Fibroblast of lung (primary cell): Measurements from ENCODE around the gene SH3GL1.

Source experiments
- EZH2 ChIP-seq: IDR thresholded peaks from 2 replicates; pipeline ENCODE4 v1.5.1; 2012; ENCODE audit warnings: low read length, control low read depth, mild to moderate bottlenecking; ENCODE audit errors: missing control alignments
- TF ChIP-seq, protein P1 (sequence below), 2 donors: IDR thresholded peaks in 1 of 2; conservative IDR thresholded peaks in 1 of 2; 1 replicate in 1 of 2; 2 replicates in 1 of 2; pipeline ENCODE4 v1.5.1; 2011 to 2012; ENCODE audit warnings: low read length in 2 of 2, control low read depth in 1 of 2, inconsistent platforms in 1 of 2, low read depth in 1 of 2, mild to moderate bottlenecking in 1 of 2

DNA sequence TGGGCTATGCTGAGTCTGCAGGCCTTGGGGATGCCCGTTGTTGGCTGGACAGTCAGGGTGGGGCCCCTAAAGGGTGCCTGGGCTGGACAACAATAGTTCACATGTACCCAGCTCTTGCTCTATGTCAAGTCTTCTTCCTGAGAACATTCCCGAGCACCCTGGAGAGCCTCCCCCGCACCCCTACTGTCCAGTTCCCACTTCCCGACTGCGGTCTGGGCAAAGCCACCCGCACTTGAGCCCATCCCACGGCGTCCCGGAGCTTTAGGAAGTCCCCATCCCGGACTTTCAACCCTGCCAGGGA, 58.1 kb downstream of the SH3GL1 start:
- TF ChIP-seq, protein P1, sequence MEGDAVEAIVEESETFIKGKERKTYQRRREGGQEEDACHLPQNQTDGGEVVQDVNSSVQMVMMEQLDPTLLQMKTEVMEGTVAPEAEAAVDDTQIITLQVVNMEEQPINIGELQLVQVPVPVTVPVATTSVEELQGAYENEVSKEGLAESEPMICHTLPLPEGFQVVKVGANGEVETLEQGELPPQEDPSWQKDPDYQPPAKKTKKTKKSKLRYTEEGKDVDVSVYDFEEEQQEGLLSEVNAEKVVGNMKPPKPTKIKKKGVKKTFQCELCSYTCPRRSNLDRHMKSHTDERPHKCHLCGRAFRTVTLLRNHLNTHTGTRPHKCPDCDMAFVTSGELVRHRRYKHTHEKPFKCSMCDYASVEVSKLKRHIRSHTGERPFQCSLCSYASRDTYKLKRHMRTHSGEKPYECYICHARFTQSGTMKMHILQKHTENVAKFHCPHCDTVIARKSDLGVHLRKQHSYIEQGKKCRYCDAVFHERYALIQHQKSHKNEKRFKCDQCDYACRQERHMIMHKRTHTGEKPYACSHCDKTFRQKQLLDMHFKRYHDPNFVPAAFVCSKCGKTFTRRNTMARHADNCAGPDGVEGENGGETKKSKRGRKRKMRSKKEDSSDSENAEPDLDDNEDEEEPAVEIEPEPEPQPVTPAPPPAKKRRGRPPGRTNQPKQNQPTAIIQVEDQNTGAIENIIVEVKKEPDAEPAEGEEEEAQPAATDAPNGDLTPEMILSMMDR (conservative IDR thresholded peaks at IDR 0.05 in 1 of 2, IDR thresholded peaks at IDR 0.05 in 1 of 2; ENCODE audit: low read depth in 1 of 2, low read length in 2 of 2): no peak
- TF ChIP-seq EZH2: no peak
